Left renal pelvis (tissue), 4 donors: ENCODE results near the gene DNAJC3. TPM values are rescaled to one million over a fixed set of nuclear protein-coding genes. Genes with fewer than 3 reads are reported as not detected.
A peak's percentile ranks its signal among the peaks of the same experiment; 100 is the strongest.

Experiments used
- DNase-seq, 4 donors: peaks; one replicate each; pipeline ENCODE4 v3.0.0-alpha.2; 2013; ENCODE audit warnings: low read depth in 4 of 4, low spot score in 3 of 4
- polyA plus RNA-seq, 4 donors: library from polyadenylated mRNA; unstranded; fragments of 120-200 nt; gene quantifications; one replicate each; pipeline ENCODE4 v1.2.1, GENCODE V29; 2013; ENCODE audit not compliant: insufficient read length in 4 of 4

Gene DNAJC3, protein sequence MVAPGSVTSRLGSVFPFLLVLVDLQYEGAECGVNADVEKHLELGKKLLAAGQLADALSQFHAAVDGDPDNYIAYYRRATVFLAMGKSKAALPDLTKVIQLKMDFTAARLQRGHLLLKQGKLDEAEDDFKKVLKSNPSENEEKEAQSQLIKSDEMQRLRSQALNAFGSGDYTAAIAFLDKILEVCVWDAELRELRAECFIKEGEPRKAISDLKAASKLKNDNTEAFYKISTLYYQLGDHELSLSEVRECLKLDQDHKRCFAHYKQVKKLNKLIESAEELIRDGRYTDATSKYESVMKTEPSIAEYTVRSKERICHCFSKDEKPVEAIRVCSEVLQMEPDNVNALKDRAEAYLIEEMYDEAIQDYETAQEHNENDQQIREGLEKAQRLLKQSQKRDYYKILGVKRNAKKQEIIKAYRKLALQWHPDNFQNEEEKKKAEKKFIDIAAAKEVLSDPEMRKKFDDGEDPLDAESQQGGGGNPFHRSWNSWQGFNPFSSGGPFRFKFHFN
- 10 to 100 TPM; 37.7 to 46.8 (median 40.6) TPM for polyA plus RNA-seq

DNA sequence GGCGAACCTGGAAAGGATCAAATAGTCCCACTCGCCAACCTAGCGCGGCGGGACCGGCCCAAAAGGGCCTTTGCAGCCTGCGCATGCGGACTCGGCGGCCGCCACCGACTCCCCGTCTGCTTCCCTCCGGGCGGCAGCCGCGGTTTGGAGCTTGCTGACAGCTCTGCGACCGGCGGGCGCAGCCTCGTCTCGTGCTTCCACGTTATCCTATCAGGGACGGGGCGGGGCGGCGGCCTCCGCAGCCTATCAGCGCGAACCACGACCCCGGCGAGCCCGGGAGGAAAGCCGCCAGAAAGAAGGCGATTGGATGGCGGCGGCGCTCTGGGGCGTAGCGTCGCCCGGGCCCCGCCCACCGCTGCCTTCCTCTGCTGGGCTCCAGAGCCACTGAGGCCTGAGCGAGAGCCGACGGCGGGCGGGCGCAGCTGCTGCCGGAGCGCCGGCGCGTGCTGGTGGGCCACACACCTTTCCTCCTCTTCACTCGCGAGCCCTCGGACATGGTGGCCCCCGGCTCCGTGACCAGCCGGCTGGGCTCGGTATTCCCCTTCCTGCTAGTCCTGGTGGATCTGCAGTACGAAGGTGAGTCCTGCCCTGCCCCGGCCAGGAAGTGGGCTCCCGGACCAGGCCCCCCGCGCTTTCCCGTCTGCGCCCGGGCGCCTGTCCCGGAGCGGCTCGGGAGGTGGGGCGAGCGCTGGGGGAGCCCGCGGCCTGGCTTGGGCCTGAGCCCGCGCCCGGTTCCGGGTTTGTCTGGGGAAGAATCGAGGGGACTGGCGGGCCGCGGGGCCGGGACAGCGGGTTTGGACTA lies at the start of gene DNAJC3:
DNAJC3 (plus strand) TSS at position 378 of the 802 bp plus-strand sequence; CDS start at position 495, 117 bp downstream.
- DNase-seq: peak; percentile 91 to 94 (median 92)

DNA sequence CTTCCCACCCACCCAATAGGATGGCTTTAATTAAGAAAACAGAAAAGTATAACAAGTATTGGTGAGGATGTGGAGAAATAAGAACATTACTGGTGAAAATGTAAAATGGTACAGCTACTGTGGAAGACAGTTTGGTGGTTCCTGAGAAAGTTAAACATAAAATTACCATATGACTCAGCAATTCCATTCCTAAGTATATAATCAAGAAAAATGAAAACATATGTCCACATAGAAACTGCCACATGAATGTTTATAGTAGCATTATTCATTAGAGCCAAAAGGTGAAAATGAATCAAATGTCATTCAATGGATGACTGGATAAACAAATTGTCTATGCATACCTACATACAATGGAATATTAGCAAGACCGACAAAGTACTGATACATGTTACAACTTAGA lies 49.3 kb upstream of the DNAJC3 start:
- no peak for DNase-seq

DNA sequence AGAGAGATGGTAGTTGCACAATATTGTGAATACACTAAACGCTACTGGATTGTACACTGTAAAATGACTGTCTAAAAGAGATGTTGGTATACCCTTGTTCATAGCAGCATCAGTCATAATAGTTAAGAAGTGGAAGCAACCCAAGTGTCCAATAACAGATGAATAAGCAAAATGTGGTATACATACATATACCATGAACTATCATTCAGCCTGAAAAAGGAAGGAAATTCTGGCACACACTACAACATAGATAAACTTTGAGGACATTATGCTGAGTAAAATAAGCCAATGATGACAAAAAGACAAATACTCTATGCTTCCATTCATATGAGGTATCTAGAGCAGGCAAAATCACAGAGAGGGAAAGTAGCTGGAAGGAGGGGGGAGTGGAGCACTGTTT lies 48.5 kb upstream of the DNAJC3 start:
- no peak for DNase-seq

DNA sequence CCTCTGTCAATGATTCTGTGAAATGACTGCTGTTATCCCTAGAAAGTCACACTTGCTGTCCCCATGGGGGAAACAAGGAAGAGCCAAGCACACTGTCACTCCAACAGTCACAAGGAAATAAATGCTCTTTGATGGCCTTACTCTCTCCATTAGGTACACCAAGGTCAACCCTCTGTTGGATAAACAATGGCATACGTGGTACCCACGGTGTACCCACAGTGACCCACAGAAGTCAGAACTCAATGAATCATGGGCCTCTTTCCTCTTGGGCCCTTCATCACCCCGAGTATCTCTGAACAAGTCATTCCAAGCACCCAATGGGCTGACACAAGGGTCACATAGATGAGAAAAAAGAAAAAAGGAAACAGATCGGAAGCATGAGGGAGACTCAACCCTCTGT lies 47.9 kb upstream of the DNAJC3 start:
- no peak for DNase-seq

DNA sequence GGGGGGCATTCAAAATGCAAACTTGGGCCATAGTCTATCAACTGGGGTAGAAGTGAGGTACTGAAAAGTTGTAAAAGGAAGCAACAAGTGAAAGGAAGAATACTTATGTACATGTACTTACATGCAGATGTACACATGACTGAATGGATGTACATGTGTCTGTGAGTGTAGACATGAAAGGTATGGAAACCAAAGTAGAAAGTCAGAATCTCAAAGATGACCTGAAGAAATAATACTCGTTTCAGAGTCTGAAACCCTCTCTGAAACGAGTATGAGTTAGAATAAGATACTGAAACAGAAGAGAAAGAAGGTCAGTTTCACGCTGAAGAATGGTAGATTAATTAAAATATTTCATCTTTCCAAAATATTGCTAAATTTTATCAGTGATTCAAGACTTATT lies 46.3 kb upstream of the DNAJC3 start:
- no peak for DNase-seq

DNA sequence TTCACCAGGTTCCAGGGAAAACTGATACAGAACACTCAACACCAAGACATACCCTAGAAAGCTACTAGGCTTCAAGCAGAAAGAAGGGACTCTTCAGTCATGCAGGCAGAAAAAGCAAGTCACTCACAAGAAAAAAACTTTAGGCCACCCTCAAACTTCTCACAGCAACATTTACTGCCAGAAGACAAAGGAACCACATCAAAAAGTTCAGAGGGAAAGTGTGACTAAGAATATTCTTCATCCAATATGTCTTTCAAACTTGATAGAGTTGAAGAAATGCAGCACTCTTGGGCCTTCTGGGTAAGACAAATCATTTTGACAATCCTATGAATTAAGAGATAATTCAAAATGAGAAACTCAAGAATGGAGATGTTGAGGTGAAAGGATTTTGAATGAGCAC lies 40.1 kb upstream of the DNAJC3 start:
- no peak for DNase-seq

DNA sequence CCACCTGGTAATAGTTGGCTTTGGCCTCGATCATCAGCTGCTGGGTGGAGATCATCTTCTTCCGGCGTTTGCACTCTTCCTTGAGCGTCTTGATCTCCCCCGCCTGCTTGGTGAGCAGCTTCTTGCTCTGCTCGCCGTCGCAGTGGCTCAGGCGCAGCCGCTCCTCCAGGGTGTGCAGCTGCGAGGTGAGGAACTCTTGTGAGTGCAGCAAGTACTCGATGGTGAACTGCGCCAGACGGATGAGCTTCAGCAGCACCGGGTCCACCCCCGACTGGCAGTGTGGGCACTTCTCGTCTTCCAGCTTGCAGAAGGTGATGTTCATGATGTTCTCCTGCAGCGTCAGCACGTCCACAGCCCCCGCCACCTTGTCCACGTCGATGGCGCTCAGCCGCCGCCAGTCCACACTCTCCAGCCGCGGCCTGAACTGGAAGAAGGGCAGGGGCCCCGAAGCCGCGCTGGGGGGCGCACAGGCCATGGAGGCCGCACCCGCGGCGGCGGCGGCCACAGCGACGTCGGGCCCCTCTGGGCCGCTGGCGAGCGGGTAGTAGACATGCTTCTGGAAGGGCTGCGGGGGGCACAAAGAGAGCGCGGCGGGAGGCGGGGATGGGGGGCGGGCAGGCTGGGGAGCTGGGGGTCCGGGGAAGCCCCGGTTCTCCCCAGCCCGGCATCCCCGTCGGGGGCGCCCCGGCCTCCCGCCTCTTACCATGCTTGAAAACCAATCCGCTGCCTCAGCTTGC lies 35.5 kb upstream of the DNAJC3 start:
- DNase-seq: no peak

DNA sequence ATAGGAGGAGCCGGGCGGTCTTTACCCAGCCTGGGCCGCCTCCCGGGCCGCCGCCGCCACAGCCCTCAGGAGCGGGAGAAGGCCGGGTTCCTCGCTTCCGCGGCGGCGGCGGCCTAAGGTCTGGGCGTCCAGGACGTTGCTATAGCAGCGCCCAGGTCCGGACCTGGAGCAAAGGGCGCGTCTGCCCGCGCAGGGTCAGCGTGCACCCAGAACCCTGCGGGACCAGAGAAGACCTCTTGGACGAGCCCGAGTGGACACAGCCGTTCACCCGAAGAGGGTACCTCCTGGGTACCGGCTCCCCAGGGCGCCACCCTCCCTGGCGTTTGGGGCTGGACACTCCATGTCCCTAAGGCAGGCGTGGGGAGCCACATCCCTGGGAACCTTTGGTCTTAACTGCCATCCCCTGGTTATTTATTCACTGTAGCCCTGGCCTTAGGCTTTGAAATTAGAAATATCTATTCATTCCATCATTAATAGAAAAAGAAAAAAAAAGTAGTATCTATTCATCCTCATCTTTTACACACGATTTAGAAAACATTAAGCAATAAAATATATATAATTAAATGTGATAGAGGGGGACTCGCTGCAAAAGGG lies 34.8 kb upstream of the DNAJC3 start:
- DNase-seq: no peak

DNA sequence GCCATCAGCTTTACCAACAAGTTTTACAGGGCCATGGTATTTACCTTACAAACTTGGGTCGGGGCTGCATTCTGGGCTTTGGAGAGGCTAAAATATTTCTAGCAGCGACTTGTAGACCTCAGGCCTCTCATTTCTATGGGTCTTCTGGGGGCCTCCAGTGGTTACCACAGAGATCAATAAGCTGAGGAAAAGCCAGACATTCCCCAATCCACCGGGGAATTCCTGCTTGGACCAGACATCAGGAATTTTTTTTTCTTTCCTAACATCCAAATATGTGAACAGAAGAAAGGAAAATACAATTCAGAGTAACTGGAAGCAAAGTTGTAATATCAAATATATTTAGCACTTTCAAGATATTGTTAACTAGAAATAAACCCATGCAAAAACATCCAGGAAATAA lies 33.9 kb upstream of the DNAJC3 start:
- no peak for DNase-seq

DNA sequence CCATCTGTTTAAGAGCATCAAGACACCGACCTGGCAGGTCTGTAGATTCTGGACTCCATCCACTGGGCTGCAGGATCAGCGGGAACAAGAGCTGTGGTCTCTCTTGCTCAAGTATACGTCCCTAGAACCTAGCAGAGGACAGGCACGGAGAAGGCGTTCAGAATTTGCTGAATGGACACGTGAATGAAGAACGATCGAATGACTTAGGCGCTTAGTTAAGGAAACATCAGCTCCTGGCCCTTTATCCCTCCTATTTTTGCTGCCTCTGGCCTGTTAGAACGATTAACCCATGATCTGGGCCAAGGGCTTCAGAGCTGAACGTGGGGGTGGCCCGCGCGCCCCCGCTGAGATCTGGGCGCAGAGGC lies 33.4 kb upstream of the DNAJC3 start:
- DNase-seq: peak in 1 of 4 donors; percentile 26

DNA sequence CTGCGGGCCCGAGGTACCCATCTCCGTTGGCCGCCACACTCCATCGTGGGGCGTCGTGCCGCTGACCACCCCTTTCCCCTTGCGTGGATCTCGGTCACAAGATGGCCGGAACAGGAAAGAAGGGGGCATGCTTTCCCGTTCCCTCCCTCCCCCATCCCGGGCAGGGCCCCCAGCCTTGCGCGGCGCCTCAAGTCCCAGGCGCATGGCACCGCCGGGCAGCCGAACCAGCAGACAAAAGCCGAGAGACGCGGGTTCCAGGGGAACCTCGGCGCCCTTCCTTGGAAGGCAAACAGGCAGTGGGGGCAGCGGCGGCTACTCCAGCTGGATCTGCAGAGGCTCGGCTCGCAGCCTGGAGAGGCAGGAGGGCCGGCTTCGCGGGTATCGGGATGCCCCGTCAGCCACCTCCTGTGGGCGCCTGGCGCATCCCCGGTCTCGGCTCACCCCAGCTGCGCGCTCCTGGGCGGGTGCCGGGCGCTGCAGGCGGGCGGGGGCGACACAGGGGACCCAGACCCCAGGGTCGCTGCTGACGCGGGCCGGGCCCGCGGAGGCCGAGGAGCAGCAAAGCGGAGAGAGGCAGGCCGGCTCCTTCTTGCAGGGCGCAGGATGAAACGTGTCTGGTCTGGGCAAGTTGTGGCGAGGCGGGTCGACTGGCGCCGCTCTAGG lies 32.9 kb upstream of the DNAJC3 start:
- DNase-seq: no peak

DNA sequence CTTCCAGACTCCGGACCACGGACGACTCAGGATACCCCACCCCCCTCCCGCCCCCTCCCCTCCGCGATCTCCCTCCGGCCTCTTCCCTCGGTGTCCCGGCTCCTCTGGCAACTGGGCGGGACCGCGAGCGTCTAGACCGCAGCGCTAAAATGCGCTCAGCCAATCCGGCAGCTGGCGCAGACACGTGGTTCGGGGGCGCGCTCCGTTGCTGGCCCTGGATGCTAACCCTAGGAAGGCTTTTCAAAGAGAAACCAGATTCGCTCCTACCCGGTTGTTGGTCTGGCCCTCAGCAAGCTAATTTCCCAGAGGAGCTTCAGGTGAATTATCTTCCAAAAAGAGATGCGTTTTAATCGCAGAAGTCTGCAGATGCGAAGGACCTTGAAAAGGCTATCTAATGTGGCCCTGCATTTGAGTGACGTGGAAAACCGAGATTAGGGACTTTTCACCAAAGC lies 32.3 kb upstream of the DNAJC3 start, which contains the start of gene DZIP1:
DZIP1 (minus strand) TSS at position 106 of the 452 bp plus-strand sequence. CDS start 2,677 bp downstream, outside the sequence.
- peak in 3 of 4 donors; percentile 72 to 77 (median 76) for DNase-seq

DNA sequence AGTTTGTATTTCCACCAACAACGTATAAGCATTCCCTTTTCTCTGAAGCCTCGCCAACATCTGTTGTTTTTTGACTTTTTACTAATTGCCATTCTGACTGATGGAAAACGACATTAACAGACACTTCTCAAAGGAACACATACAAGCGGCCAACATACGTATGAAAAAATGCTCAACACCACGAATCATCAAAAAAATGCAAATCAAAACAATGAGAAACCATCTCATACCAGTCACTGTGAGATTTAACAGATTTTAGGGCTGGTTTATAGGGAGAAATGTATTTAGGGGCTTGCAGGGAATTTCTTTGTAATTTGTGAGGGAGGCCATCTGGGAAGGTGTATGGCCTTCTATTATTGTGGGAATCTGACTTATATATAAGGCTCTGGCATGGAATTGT lies 29.6 kb upstream of the DNAJC3 start:
- DNase-seq: no peak

DNA sequence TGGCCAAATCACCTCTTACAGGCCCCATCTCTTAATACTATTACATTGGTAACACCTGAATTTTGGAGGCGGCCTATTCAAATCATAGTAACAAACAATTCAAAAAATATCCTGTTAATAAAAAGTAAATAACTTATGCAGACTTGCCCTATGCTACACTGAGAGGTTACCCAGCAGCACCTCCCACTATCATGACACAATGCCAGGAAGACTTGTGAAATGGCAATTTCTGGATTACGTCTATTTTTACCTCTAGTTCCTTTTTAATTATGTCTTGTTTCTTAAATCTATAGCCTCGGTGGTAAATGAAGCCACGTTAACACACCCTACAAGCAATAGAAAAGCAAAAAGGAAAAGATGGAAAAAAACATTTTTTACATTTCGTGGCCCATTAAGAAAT lies 26.2 kb upstream of the DNAJC3 start:
- DNase-seq: no peak

DNA sequence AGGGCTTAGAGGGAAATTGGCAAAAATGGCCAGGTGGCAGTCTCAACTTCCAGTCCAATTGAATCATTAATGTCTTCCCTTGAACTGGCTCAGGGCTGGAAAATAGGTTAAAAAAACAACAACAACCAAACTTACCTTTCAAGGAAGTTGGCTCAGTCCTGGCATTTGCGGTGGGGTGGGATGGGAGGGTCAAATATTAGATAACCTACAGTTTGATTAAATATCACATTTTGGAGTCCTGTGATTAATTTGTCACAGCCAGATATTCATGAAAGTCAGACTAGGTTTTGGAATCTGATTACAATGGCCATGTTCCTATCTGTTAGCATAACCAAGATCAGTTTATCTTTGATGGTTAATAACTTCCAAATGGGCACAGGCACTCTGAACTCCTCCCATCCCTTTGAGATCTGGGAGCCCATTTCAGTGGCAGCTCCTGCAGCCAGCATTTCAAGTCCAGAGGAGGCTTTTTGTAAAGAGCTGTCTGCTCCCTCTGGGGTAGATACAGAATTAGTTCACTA lies 24.6 kb upstream of the DNAJC3 start:
- DNase-seq: no peak

DNA sequence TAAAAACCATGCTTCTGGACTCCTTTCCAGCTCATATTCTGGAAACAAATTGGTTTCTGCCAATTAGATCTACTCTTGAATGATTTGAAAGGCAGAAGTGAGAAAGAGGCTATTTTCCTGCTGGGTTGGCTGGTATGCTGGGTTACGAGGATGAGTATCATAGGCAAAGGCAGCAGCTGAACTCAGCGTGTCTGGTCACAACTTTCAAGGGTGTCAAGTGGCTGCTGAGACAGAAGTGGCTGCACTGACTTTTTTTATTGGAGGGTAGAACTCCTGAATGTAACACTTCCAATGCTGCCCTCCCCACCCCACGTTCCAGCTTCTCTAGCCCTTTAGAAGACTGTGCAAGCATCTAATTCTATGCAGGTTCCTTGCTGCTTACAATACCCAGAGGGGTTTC lies 24.1 kb upstream of the DNAJC3 start:
- no peak for DNase-seq

DNA sequence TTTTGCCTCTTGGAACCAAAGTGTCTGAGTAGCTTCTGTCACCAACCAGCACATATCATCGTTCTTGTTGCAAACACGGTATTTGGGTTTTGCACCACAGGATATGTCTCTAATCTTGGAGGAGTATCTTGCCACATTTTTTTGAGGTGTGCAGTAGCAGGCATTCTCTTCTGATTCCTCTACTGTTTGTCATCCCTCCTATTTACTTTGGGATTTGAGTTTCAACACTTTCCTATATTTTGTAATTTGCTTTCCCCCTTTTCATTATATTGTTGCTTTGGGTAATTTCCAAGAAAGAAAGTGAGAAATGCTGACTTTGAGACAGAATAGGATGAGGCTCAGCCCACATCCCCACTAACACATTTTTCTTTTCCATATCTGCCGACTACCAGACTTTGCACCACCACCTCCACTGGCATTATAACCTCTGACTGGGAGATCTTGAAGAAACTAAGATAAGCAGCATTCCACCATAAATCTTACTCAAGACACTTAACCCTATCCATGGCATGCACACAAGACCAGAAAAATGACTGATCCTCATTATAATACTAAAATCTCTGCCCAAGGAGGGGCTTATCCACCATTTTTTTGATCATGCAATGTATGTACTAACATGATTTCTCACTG lies 20.4 kb upstream of the DNAJC3 start:
- no peak for DNase-seq

DNA sequence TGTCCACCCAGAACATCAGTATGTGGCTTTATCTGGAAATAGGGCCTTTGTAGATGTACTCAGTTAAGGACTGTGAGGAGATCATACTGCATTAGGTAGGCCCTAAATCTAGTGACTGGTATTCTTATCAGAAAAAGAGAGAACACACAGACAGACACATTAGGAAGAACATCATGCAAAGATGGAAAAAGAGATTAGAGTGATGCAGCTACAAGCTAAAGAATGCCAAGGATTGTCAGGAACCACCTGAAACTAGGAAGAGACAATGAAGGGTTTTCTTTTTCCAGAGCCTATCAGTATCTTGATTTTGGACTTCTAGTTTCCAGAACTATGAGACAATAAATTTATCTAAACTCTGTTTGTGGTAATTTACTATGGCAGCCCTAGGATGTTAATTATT lies 17.4 kb upstream of the DNAJC3 start:
- DNase-seq: no peak

DNA sequence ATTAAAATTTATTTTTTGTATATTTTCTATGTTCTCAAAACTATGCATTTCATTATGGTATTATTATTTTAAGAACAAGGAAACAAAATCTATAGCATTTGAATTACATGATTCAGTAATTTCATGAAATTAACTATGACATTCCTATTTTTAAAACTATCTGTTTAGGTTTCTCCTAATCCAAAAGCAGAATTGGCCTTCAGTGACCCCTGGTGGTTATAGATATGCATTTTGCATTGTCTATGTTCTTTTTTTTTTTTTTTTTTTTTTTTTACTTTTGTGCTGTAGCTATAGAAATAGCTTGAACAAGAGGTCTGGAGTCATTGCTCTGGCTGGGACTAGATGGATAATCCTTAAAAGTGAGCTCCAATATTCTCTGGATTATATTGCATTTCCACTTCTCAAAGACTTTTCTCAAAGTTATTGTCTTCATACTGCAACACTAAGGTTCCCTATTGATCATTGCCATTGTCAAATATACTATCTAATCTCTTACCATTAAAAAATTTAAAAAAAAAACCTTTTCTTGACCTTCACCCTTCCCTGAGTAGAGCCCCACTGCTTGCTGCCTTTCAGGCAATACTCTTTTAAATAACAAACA lies 15.9 kb upstream of the DNAJC3 start:
- no peak for DNase-seq
